IPS-20b (cell line): ENCODE data around the gene EHD4.

Experiments used
- H3K27ac ChIP-seq: one replicate; pipeline ENCODE4 v1.5.1; 2013; ENCODE audit warnings: low read length
- H3K27me3 ChIP-seq: 2 replicates; pipeline ENCODE4 v1.6.1; 2013; ENCODE audit warnings: mild to moderate bottlenecking, low read length, inconsistent platforms; ENCODE audit not compliant: insufficient read depth
- H3K36me3 ChIP-seq: 2 replicates; pipeline ENCODE4 v1.6.1; 2013; ENCODE audit warnings: low read depth, mild to moderate bottlenecking, inconsistent platforms, low read length, moderate library complexity; ENCODE audit not compliant: insufficient read depth
- H3K4me1 ChIP-seq: 2 replicates; pipeline ENCODE4 v1.6.1; 2013; ENCODE audit warnings: mild to moderate bottlenecking, control low read depth, inconsistent platforms, low read length, moderate library complexity; ENCODE audit not compliant: insufficient read depth
- H3K4me3 ChIP-seq: 2 replicates; pipeline ENCODE4 v1.5.1; 2013; ENCODE audit warnings: mild to moderate bottlenecking, low read length, inconsistent platforms
- H3K9ac ChIP-seq: 2 replicates; pipeline ENCODE4 v1.6.1; 2013; ENCODE audit warnings: low read depth, mild to moderate bottlenecking, inconsistent platforms, low read length, moderate library complexity
- H3K9me3 ChIP-seq: 2 replicates; pipeline ENCODE4 v1.6.1; 2013; ENCODE audit warnings: mild to moderate bottlenecking, low read depth, low read length, inconsistent platforms; ENCODE audit not compliant: insufficient read depth

Gene EHD4

GRCh38 chr15:41972253-41973242 lies at the start of gene EHD4:
Gene EHD4, minus strand, starts transcription at chr15:41972557. Its CDS starts 63 bp downstream, at chr15:41972494.
- H3K27me3 ChIP-seq: no peaks in the 10 kb centered on the region
- H3K9me3 ChIP-seq: no peaks in the 10 kb centered on the region
- peak within 1 kb of the TSS; percentile 83; the same call in 1 of the 2 replicates for H3K9ac ChIP-seq
- peak within 1 kb of the TSS; percentile 95 for H3K4me3 ChIP-seq
- H3K36me3 ChIP-seq: no peaks in the 10 kb centered on the region
- peaks cover 10% of the 10 kb centered on the region; the same call in 1 of the 2 replicates for H3K4me1 ChIP-seq
- no peak within 1 kb of the TSS for H3K27ac ChIP-seq

- Histone ChIP-seq H3K36me3 (no peaks in the 10 kb centered on the region), H3K4me1 (no peaks in the 10 kb centered on the region), H3K9me3 (peaks cover 34% of the 10 kb centered on the region), H3K9ac (no peak overlapping the region), H3K27ac (no peak overlapping the region), H3K27me3 (no peaks in the 10 kb centered on the region), H3K4me3 (no peak overlapping the region)
Measured at GRCh38 chr15:42021593-42021992, 49.2 kb upstream of the EHD4 start.

- H3K9me3 ChIP-seq: peaks cover 34% of the 10 kb centered on the region
- no peak within 1 kb of the TSS for H3K27ac ChIP-seq
- no peak within 1 kb of the TSS for H3K4me3 ChIP-seq
- H3K9ac ChIP-seq: no peak within 1 kb of the TSS
- no peaks in the 10 kb centered on the region for H3K4me1 ChIP-seq
- no peaks in the 10 kb centered on the region for H3K36me3 ChIP-seq
- no peaks in the 10 kb centered on the region for H3K27me3 ChIP-seq
Measured at GRCh38 chr15:42020713-42021273, 48.4 kb upstream of the EHD4 start, which contains the start of gene PLA2G4E. Gene PLA2G4E, minus strand, starts transcription at chr15:42021042. Its CDS starts 12 bp downstream, at chr15:42021030.

GRCh38 chr15:42018306-42019224 lies 46.2 kb upstream of the EHD4 start:
- H3K4me3 ChIP-seq: no peak overlapping the region
- H3K4me1 ChIP-seq: no peaks in the 10 kb centered on the region
- H3K9me3 ChIP-seq: peaks cover 21% of the 10 kb centered on the region
- H3K27ac ChIP-seq: no peak overlapping the region
- H3K36me3 ChIP-seq: no peaks in the 10 kb centered on the region
- H3K9ac ChIP-seq: no peak overlapping the region
- H3K27me3 ChIP-seq: no peaks in the 10 kb centered on the region

- Histone ChIP-seq H3K36me3 (no peaks in the 10 kb centered on the region), H3K27ac (no peak overlapping the region), H3K9me3 (peaks cover 6% of the 10 kb centered on the region), H3K4me1 (no peaks in the 10 kb centered on the region), H3K9ac (no peak overlapping the region), H3K27me3 (no peaks in the 10 kb centered on the region), H3K4me3 (no peak overlapping the region)
Measured at GRCh38 chr15:42016971-42017370, 44.6 kb upstream of the EHD4 start.

GRCh38 chr15:42014406-42014805 lies 42.0 kb upstream of the EHD4 start:
- no peaks in the 10 kb centered on the region for H3K4me1 ChIP-seq
- no peaks in the 10 kb centered on the region for H3K36me3 ChIP-seq
- no peaks in the 10 kb centered on the region; the same call in 1 of the 2 replicates for H3K27me3 ChIP-seq

GRCh38 chr15:42012928-42013482 lies 40.6 kb upstream of the EHD4 start:
- H3K36me3 ChIP-seq: no peaks in the 10 kb centered on the region
- no peak overlapping the region for H3K27ac ChIP-seq
- H3K4me1 ChIP-seq: no peaks in the 10 kb centered on the region
- H3K9me3 ChIP-seq: no peaks in the 10 kb centered on the region
- H3K9ac ChIP-seq: no peak overlapping the region
- H3K4me3 ChIP-seq: no peak overlapping the region
- no peaks in the 10 kb centered on the region; the same call in 1 of the 2 replicates for H3K27me3 ChIP-seq

More at GRCh38 chr15:42014406-42014805, 42.0 kb upstream of the EHD4 start:
- Histone ChIP-seq H3K4me3 (no peak overlapping the region), H3K9me3 (no peaks in the 10 kb centered on the region), H3K27ac (no peak overlapping the region), H3K9ac (no peak overlapping the region)

- Histone ChIP-seq H3K9ac (no peak overlapping the region), H3K4me3 (no peak overlapping the region), H3K4me1 (no peaks in the 10 kb centered on the region), H3K27me3 (no peaks in the 10 kb centered on the region; the same call in 1 of the 2 replicates), H3K27ac (no peak overlapping the region), H3K36me3 (no peaks in the 10 kb centered on the region), H3K9me3 (no peaks in the 10 kb centered on the region)
Measured at GRCh38 chr15:42012241-42012640, 39.9 kb upstream of the EHD4 start.

GRCh38 chr15:42011074-42011473 lies 38.7 kb upstream of the EHD4 start:
- no peak overlapping the region for H3K4me3 ChIP-seq
- H3K27ac ChIP-seq: no peak overlapping the region
- no peak overlapping the region for H3K9ac ChIP-seq
- no peaks in the 10 kb centered on the region for H3K36me3 ChIP-seq
- H3K9me3 ChIP-seq: no peaks in the 10 kb centered on the region
- H3K4me1 ChIP-seq: no peaks in the 10 kb centered on the region
- no peaks in the 10 kb centered on the region; the same call in 1 of the 2 replicates for H3K27me3 ChIP-seq

GRCh38 chr15:42010434-42010833 lies 38.1 kb upstream of the EHD4 start:
- H3K36me3 ChIP-seq: no peaks in the 10 kb centered on the region
- no peaks in the 10 kb centered on the region for H3K9me3 ChIP-seq
- H3K4me3 ChIP-seq: no peak overlapping the region
- H3K27me3 ChIP-seq: no peaks in the 10 kb centered on the region; the same call in 1 of the 2 replicates
- H3K9ac ChIP-seq: no peak overlapping the region
- no peak overlapping the region for H3K27ac ChIP-seq
- H3K4me1 ChIP-seq: no peaks in the 10 kb centered on the region

- no peak overlapping the region for H3K27ac ChIP-seq
- no peaks in the 10 kb centered on the region for H3K36me3 ChIP-seq
- no peaks in the 10 kb centered on the region for H3K4me1 ChIP-seq
- no peaks in the 10 kb centered on the region for H3K9me3 ChIP-seq
- no peak overlapping the region for H3K9ac ChIP-seq
- no peak overlapping the region for H3K4me3 ChIP-seq
- H3K27me3 ChIP-seq: no peaks in the 10 kb centered on the region; the same call in 1 of the 2 replicates
Measured at GRCh38 chr15:42009474-42009873, 37.1 kb upstream of the EHD4 start.
